Endothelial cell of umbilical vein (primary cell): ENCODE measurements around the gene PXMP2.

Source experiments
- CTCF ChIP-seq, 2 donors: IDR thresholded peaks; 1 replicate in 1 of 2; 2 replicates in 1 of 2; pipeline ENCODE4 v1.5.1; 2011; ENCODE audit warnings: low read length in 2 of 2, mild to moderate bottlenecking in 2 of 2, moderate library complexity in 2 of 2, control low read depth in 1 of 2, inconsistent platforms in 1 of 2, low read depth in 1 of 2; ENCODE audit not compliant: insufficient read depth in 1 of 2; ENCODE audit errors: extremely low read depth in 1 of 2
- MAX ChIP-seq: IDR thresholded peaks from 2 replicates; pipeline ENCODE4 v1.6.1; 2011; ENCODE audit not compliant: insufficient read depth, insufficient read length
- MYC ChIP-seq: IDR thresholded peaks from one replicate; pipeline ENCODE4 v1.6.1; 2011; ENCODE audit warnings: mild to moderate bottlenecking, low read depth, low read length
- POLR2A ChIP-seq: IDR thresholded peaks from 2 replicates; pipeline ENCODE4 v1.6.1; 2012; ENCODE audit warnings: low read depth, mild to moderate bottlenecking, control low read depth, low read length
- POLR2AphosphoS5 ChIP-seq: IDR thresholded peaks from 2 replicates; pipeline ENCODE4 v1.6.1; 2012; ENCODE audit warnings: low read depth, mild to moderate bottlenecking, control low read depth, low read length, moderate library complexity; ENCODE audit not compliant: insufficient read depth

GRCh38 chr12:132698341-132698740 lies 11.0 kb downstream of the PXMP2 start:
- TF ChIP-seq POLR2A: no peak
- TF ChIP-seq CTCF (IDR thresholded peaks at IDR 0.05; ENCODE audit: extremely low read depth in 1 of 2, insufficient read depth in 1 of 2, low read depth in 1 of 2, low read length in 2 of 2): no peak
- TF ChIP-seq POLR2AphosphoS5: no peak
- TF ChIP-seq MYC: no peak
- TF ChIP-seq MAX: no peak
